T-helper 1 cell (primary cell): ENCODE data around the gene FOXJ3.

Source experiments
- DNase-seq, 5 donors: peaks; one replicate each; pipeline ENCODE4 v3.0.0-alpha.2; 2012 to 2020

FOXJ3 gene

DNA sequence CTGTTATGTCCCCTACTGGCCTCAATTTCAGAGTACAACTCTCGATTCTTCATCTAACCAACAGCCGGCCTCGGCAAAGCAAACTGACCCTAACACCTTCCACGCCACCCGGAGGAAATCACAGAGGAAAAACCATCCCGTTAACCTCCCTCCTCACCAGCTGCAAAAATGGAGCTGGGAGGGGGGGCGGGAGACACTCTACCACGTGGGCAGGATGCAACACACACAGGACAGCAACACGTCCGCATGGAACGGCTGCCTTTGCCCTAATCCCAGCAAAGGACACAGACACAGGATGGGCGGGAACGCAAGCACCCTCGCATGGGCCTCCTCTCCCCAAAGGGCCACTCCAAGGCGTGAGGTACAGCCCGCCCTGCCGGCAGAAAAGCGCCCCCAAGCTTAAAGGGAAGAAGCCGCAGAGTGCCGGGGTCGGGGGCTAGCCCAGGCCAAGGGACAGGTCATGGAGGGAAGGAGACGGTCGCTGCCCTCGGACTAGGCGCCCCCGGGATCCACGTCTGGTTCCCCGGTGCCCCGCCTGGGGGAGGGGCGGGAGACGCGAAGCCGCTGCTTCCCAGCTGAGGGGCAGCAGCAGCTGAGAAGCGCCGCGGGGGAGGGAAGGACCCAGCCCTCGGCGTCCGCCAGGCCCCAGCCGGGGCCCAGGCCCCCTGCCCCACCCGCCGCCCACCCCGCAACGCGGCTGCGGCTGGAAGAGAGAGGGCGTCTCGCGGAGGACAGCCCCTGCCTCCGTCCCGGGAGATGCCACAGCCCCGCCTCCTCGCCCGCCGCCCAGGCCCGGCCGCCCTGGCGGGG, 590 bp downstream of the FOXJ3 start:
- DNase-seq: peak in 2 of 5 donors; percentile 23 to 40

DNA sequence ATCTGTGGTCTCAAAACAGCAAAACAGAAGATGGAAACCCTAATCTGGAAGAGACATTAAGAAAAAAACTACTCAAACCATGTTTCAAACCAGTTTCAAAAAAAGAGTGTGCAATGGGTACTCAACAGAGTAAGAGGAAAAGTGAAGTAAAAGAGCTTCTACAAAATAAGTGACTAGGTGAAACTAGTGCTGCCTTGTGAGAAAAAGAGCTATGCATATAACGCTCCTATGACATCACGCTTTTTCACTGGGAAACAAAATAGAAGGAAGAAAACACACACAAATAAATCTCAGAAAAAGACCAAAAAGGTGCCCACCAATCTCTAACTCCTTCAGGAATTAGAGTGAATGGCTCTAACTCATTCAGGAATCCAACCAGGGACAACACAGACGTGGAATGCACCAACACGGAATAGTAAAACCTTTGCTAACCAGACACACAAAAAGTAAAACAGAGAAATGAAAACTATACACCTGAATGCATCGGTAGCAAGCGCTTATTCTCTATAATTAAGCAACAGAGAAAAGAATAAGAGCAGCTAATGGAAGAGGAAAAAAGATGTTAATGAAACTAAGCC, 1.3 kb downstream of the FOXJ3 start:
- no peak for DNase-seq

DNA sequence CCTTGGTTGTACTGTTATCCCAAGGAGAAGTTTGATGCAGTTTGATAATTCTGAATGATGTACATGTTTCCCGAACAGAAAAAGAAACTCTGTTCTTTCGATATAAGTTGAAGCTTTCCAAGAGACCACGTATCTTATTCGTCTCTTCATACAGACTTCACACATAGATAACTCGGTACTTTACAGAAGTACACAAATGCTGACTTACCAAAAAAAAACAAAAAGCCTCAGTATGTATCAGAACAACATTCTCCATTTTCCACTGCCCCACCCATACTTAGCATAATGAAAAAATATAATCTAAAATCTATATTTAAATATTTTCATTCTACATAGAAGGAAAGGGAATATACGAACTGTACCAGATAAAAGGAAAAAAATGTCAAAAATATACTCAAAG, 2.2 kb downstream of the FOXJ3 start:
- no peak for DNase-seq

DNA sequence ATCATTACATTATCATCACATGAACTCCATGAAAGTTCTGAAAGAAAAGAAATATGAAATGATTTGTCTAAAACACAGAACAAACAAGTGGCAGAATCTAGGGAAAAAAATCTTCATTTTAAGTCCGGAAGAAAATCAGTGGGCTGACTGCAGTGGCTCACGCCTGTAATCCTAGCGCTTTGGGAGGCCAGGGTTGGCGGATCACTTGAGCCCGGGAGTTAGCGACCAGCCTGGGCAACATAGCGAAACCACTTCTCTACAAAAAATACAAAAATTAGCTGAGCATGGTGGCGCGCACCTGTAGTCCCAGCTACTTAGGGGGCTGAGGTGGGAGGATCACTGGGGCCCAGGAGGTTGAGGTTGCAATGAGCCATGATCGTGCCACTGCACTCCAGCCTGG, 4.8 kb downstream of the FOXJ3 start:
- no peak for DNase-seq

DNA sequence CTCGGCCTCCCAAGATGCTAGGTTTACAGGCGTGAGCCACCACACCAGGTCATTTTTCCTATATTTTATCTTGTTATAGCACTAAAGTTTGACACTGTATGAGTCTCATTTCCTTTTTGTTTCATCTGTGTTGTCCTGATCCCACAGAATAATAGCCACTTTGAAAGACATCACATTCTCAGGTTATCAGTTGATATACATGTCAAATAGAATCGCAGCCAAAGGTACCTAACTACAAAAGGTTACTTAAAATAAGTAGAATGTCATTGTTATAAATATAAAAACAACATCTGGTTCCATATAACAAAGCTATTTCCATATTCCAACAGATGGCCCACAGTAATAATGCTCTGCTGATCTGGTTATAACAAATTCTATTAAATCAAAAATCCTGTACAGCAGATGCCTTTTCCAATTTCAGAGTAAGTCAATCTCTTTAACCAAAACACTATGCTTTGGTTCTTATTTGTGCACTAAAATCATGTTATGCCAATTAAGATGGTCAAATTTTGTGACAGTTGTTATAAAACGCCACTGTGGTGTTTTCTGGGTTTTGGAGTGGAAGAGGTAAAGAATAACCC, 6.0 kb downstream of the FOXJ3 start:
- DNase-seq: no peak

- no peak for DNase-seq
Measured at GRCh38 chr1:42328047-42328625, 6.9 kb downstream of the FOXJ3 start.

DNA sequence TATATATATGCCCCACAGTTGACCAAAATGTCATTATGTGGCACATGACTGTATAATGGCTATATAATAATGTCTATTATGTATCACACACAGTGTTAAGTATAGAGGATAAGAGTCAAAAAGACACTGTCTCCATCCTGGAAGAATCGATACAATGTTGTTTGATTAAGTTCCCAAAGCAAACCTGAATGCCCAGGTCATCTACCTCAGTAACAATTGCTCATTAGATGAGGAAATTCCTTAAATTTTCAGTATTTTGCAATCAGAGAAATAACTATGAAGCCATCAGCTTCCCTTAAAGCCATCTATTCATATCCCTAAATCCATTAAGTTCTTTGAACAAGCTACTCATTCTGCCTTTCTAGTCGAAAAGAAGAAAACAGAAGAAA, 10.0 kb downstream of the FOXJ3 start:
- DNase-seq: no peak

GRCh38 chr1:42324398-42325013, 10.5 kb downstream of the FOXJ3 start:
- DNase-seq: no peak

GRCh38 chr1:42323551-42323950, 11.5 kb downstream of the FOXJ3 start:
- no peak for DNase-seq

- DNase-seq: peak in 1 of 5 donors; percentile 14
Measured at GRCh38 chr1:42322577-42322976, 12.5 kb downstream of the FOXJ3 start.

DNA sequence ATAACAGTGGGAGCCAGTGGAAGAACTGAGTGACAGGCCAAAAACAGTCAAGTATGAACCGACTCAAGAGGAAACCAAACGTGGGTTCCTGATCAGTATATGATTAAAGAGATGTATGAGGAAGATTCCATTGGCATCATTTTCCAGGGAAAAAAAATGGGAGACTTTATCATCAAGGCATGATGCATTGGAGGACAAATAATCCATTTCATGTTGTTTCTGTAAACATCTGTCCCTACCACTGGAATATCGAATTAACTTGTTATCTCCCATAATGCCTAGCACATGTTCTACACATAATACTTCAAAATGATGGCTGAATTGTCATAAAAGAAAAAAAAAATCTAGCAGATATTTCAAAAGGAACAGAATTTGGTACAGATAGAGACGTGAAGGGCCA, 13.3 kb downstream of the FOXJ3 start:
- DNase-seq: no peak

DNA sequence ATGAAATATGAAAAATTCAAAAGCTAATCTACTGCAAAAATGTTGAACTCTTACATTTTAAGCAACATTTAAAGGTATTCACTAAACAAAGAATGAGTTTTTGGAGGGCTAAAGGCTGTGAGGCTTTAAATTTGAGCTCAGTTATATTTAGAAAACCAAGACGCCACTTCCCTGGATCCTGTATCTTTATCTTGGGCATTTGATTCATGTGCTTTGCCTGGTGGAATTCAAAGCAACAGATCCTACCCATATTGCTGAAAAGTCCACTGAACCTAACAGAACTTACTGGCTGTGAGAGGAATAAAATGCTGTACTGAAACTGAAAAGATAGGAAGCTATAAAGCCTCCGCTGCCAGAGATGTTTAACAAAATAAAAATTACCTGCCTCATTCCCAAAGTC, 14.3 kb downstream of the FOXJ3 start:
- DNase-seq: no peak

- DNase-seq: peak; percentile 13 to 32 (median 26)
Measured at GRCh38 chr1:42319871-42320484, 15.1 kb downstream of the FOXJ3 start.

DNA sequence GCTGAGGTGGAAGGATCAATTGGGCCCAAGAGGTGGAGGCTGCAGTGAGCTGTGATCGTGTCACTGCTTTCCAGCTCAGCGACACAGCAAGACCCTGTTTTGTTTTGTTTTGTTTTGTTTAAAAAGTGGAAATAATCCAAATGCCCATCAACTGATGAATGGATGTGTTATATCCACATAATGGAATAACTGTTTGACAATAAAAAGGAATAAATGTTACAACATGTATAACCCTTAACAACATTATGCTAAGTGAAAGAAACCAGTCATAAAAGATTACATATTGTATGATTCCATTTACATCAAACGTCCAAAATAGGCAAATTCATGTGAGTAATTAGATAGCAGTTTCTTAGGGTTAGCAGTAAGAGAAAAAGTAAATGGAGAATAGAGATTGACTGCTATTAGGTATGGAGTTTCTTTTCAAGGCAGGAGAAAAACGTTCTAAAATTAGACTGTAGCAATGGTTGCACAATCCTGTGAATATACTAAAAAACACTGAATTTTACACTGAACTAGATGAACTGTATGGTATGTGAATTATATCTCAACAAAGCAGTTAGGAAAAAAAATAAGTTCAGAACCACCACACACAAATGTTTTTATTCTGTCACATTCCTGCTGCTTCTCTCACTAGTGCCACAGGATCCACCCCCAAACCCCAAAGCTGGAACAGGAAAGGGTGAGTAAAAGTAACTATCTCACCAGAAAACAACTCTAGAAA, 15.7 kb downstream of the FOXJ3 start:
- peak in 1 of 5 donors; percentile 8 for DNase-seq

GRCh38 chr1:42318601-42319000, 16.4 kb downstream of the FOXJ3 start:
- no peak for DNase-seq

DNA sequence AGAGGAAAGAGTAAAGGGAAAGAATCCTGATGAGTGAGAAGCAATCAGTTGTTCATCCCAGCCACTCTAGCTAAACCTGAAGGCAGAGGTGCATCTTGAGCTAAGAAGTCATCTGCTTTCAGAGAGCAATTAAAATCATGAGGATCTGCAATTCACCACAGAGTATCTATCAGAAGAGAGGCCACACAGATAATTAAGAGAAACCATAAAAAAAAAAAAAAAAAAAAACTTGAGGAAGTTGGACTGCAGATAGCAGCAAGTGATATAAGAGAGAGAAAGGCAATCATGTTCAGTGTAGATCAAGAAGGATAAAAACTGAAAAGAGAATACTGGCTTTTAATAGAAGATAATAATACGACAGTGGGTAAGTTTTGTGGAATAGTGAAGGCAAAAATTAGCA, 17.7 kb downstream of the FOXJ3 start:
- DNase-seq: no peak

- no peak for DNase-seq
Measured at GRCh38 chr1:42316292-42316691, 18.7 kb downstream of the FOXJ3 start.

DNA sequence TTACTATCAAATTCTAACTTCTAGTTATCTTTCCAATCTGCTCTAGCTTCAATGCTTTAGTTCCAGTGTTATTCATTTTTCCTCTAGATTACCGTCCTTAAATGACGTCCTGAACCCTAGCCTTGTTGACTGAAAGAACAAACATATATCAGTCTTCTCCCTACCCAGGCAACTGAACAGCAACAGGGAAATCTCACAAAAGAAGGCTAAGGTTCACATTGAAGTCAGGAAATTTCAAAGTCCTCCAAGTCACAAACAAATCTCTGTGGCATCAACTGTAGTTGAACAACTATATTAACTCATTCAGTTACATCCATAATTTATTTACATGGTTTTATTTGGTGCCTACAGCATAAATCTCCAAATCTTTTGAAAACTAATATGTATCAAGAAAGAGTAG, 19.5 kb downstream of the FOXJ3 start:
- no peak for DNase-seq

- no peak for DNase-seq
Measured at GRCh38 chr1:42313970-42314369, 21.1 kb downstream of the FOXJ3 start.

DNA sequence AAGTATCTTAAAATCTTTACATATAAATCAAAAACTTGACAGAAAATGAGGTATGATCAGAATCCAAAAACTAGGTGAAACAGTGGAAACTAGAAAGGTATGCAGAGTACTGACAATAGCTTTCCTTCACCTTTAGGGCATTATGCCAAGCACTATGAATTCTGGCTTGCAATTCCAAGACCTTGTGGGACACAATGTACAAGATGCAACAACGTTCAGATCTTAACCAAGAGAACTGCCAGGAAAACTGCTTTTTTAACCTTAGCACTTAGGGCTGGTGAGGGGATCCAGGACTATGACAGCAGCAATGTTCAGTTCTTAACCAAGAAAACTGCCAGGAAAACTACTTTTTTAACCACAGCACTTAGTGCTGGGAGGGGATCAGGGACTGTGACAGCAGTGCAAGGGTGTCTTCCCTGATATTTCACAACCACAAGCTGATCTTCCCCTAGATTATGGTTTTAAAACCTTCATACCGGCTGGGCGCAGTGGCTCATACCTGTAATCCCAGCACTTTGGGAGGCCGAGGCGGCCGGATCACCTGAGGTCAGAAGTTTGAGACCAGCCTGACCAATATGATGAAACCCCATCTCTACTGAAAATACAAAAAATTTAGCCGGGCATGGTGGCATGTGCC, 22.3 kb downstream of the FOXJ3 start:
- no peak for DNase-seq

GRCh38 chr1:42311897-42312296, 23.1 kb downstream of the FOXJ3 start:
- no peak for DNase-seq

DNA sequence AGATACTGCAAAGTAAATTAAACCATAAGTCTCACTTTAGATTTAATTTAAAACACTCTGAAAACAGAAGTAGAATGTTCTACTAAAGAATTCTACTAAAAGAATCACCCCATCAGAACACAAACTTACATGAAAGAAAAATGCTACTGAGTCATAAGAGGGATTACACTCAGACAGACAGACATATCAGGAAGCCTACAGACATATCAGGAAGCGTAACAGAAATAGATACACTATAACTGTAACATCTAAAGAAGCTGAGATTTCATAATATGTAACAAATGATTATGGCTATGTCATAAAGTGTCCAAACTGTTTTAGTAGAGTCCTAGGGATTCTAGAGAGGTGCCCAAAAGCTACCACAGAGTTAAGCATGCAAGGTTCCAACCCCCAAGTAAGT, 23.9 kb downstream of the FOXJ3 start:
- no peak for DNase-seq
